IPS-11a (cell line): ENCODE results near the gene JADE1.

Experiments
- H3K4me3 ChIP-seq: one replicate; pipeline ENCODE4 v1.5.1; 2013; ENCODE audit warnings: low read depth, low read length, control low read depth

Gene JADE1

DNA sequence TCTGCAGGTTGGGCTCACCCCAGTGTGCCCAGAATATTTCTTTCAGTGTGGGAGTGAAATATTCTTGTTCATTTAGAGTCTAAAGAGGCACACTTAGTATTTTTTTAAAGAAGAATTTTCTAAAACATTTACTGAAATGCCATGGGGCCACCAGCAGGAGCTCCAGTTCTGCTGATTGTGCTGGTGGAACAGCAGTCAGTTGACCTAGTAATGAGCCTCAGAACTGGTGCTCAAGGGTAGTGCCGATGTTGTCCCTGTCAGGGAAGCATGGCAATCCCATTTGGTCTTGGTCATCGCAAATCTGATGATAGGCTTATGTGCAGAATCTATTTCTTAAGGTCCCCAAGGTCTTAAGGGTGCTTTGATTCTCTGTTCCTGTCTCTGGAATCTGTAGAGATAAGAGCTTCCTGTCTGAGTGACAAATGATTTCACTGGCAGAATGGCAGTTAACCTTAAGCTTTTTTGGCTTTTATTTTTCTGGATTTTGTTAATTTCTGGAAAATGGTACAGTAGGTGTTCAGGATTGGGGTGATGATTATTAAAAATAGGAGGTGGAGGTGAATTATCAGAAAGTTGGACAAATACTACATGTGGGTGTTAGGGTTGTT lies 31.3 kb downstream of the JADE1 start:
- no peak overlapping the region for H3K4me3 ChIP-seq

DNA sequence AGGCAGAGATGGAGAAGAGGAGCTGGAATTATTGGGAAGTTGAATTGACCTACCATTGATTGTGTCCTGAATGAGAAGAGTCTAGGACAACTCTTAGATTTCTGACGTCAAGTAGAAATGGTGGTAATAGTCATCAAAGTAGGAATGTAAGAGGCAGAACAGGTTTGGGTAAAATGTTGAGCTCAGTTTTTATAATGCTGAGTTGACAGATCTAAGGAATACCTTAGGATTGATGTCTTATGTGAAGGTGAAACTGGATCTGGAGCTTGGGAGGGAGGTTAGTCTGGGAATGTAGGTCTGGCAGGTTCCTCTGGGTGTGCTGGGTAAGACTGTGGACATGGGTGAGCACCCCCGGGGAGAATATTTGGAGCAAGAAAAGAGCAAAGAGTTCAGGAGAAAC lies 31.9 kb downstream of the JADE1 start:
- no peak overlapping the region for H3K4me3 ChIP-seq

DNA sequence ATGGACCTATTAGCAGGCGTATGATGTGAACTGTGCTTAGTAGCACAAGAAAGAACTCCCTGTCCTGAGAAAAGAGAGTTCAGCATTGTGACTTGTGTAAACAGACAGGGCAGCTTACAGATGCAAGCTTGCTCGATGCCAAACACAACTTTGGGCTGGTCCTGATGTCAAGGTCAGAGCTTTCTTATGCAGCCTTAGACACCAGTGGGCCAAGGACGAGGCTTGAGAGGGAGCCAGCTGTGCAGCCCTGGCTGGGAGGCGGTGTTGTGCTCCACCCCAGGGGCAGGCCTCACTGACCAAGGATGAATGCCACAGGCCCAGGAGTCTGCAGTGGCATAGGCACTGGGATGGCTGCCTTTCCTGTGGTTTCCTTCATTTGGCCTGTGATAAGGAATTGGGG lies 35.4 kb downstream of the JADE1 start:
- no peak overlapping the region for H3K4me3 ChIP-seq

DNA sequence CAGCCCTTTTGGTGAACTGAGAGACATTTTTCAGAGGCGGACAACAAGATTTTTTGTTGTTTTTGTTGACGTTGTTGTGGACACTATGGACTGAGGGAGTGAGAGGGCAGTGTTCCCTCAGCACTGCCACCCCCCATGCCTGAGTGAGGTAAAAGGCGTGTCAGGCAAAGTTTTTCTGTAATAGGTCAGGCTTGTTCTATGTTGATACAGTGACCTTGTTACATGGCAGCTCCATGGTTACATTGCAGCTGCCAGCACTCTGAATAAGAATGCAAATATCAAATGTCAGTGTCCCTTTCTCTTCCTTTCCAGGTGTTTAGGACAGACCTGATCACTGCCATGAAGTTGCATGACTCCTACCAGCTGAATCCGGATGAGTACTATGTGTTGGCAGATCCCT lies 36.6 kb downstream of the JADE1 start:
- no peak overlapping the region for H3K4me3 ChIP-seq

DNA sequence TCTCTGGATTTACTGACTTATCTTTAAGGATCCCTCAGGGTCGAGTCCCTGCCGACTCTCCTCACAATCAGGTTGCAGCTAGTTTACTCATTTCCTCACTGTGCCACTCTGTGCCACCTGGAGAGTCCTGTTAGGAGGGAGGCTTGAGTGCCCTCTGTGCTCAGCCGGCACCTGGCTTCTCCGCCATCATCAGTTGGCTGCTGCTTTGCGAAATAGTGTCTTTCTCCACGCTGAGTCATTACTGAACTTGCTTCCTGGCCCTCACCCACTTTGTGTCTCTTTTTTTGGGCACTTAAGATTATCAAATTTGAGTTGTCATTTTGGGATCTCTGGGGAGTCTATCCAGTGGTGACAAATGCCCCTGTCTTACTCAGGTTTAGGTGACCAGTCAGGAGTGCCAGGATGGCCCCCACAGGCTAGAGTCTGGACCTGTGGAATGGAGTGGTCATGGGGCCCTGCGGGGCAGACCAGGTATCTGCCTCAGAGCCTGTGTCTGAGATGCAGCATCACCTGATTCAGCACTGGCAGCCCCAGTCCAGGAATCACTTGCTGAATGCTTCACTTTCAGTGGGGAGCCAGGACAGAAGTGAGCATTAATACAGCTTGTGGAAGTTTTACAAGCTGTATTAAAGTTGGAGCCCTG lies 37.7 kb downstream of the JADE1 start:
- no peak overlapping the region for H3K4me3 ChIP-seq

DNA sequence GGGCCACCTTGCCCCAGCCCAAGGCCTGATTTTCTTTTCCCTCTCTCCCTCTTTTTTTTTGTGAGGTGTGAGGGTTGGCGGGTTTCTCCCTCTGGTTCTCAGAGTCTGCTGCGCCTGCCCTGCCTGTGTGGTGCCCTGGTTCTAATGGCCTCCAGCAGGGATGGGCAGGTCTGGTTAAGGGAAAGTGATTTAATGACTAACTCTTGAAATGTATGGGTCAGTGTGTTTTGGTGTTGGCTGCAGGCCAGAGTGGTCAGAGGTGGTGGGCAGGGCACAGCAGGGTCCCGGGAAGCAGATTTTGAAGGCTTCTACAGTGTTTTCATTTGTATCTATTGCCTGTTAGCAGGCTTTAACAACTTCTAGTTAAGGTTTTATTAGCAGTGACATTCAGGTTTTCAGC lies 39.0 kb downstream of the JADE1 start:
- H3K4me3 ChIP-seq: no peak overlapping the region

DNA sequence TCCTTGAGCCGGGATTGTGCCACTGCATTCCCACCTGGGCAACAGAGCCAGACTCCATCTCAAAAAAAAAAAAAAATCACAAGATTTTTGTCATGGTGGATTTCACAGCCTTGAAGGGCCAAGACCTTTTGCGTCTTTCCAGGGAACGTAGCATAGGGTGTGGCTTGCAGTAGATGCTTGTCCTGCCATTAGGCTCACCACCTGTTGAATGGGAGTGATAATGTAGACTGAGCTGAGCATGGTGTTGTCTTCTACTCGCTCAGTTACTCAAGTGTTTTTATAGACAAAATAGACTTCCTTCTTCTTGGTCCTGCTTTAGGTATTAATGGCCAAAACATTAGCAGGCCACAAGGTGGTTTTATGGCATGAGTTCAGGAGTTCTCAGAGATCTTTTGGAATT lies 40.8 kb downstream of the JADE1 start:
- H3K4me3 ChIP-seq: no peak overlapping the region

DNA sequence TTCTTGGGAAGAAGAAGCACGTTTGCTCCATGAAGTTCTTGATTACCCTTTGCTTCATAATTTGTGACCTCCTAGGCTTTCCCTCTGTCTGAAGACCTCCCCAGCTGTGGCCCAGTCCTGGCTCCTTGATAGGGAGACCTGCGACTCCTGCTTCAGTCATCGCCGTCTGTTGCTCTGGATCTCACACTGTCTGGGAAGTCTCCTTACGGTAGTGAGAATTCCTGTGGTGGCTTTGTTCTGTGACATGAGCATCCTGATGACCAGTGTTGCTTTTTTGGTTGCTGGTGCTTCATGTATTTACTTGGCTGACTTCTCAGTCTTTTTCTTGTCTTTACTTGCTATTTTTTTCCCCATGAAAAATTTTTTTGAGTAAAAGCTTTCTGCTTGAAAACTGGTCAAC lies 44.2 kb downstream of the JADE1 start:
- no peak overlapping the region for H3K4me3 ChIP-seq

DNA sequence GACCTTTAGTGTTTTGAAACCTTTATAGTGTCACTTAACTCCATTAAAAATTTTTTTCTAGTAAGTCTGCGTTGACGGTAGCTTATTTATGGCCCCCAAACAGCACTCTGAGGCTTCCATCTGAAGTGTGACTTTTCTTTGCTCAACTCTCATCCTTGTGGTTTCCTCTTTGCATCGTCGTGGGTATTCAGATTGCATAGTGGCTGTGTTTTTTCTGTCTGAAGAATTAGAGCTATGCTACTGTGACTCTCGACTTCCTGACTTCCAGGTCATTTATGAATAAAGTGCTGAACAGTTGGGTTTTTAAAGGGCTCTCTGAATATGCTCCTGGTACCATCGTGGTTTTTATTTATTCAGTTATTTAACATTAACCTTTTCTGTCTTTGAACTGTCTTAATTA lies 44.9 kb downstream of the JADE1 start:
- H3K4me3 ChIP-seq: no peak overlapping the region

DNA sequence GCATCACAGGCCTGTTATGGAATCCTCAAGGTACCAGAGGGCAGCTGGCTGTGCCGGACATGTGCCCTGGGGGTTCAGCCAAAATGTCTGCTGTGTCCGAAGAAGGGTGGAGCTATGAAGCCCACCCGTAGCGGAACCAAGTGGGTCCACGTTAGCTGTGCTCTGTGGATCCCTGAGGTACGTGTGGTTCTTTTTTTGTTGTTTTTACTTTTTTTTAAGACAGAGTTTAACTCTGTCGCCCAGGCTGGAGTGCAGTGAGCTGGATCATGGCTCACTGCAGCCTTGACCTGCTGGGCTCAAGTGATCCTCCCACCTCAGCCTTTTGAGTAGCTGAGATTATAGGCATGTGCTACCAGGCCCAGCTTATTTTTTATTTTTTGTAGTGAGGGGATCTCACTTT lies 46.1 kb downstream of the JADE1 start:
- H3K4me3 ChIP-seq: no peak overlapping the region

DNA sequence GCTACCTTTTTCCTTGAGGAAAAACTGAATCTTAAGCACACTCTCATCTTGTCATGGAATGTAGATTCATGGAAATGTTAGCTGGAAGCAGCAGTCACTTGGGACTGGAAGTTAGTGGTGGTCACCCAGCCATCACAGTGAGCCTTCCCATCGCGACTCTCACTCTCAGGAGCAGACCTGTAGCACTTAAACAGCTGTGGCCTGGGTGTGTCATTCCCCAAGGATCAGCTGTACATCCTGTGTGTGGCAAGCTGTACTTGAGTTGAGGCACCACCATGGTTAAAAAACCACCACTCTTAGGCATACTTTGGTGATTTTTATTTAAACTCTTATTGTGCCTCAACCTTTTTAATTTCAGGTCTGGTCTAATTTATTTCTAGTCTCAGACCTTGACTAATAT lies 46.7 kb downstream of the JADE1 start:
- no peak overlapping the region for H3K4me3 ChIP-seq

DNA sequence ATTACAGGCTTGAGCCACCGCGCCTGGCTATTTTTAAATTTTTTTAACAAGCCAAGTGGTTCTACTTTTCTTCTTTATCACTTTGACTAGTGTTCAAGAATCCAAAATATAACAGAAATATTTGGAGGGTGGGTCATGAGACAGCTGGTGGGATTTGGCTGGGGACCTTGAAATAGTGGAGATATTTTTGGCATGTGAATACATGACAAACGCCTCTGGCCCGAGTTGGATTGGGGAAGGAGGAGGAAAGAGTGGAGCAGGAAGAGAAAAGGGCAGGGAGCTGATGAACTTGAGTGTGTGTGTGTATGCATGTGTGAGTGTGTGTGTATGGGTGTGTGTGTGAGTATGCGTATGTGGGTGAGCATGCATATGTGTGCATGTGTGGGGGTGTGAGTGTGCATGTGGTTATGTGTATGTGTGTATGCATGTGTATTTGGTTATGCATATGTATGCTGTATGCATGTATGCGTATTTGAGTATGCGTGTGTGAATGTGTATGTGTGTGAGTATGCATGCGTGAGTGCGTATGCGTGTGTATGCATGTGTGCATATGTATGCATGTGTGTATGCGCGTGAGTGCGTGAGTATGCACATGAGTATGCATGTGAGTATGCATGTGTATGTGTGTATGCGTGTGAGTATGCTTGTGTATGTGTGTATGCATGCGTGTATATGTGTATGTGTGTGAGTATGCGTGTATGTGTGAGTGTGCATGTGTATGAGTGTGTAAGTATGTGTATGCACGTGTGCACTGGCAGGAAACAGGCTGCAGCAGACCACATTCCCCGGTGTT lies 49.6 kb downstream of the JADE1 start:
- H3K4me3 ChIP-seq: no peak overlapping the region

DNA sequence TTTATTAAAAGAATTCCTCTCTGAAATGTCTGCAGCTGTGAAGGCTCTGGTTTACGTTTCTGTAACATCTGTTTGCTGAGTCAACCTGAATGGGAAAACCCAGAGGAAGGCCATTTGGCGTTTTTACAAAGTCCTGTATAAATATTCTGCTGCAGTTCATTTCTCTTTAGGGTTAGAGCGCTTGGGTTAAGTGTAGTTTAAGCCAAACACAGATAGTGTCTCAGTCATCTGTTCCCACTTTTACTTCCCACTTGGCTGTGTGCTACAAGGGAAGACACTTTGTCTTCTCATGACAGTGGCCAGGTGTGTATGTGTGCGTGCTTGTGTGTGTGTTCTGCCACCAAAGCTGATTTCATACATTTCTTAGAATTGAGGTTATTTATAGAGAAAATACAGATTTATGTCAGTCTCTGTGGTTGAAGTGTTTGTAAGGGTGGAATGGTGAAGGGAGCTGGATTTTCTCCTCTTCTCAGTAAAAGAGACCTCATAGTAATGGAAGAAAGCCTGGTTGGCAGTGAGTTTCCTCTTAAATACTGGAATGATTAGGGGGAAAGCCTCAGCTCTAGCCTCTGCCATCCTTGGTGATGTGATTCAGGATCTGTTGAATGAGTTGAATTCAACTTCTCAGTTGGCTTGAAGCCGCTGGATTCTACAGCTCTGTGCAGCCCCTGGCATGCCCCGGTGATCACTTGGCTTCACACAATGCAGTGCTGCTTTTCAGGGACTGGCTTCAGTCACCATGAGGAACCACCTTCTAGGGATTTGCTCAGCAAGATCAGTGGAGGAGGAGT lies 50.6 kb downstream of the JADE1 start:
- no peak overlapping the region for H3K4me3 ChIP-seq

DNA sequence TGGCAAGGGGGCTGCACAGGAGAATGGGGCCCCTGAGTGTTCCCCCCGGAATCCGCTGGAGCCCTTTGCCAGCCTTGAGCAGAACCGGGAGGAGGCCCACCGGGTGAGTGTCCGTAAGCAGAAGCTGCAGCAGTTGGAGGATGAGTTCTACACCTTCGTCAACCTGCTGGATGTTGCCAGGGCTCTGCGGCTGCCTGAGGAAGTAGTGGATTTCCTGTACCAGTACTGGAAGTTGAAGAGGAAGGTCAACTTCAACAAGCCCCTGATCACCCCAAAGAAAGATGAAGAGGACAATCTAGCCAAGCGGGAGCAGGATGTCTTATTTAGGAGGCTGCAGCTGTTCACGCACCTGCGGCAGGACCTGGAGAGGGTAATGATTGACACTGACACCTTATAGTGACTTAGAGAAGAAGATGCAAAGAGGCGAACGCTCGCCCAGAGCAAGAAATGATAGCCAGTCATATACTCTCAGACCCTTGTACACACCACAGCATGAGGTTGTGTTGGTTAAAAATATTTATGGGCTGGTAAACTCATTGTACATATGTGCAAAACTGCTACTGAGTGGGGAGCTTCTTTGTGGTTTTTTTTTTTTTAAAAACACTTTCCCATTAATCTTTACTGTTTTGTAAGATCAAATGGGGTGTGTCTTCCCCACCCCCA lies 52.5 kb downstream of the JADE1 start:
- no peak overlapping the region for H3K4me3 ChIP-seq

DNA sequence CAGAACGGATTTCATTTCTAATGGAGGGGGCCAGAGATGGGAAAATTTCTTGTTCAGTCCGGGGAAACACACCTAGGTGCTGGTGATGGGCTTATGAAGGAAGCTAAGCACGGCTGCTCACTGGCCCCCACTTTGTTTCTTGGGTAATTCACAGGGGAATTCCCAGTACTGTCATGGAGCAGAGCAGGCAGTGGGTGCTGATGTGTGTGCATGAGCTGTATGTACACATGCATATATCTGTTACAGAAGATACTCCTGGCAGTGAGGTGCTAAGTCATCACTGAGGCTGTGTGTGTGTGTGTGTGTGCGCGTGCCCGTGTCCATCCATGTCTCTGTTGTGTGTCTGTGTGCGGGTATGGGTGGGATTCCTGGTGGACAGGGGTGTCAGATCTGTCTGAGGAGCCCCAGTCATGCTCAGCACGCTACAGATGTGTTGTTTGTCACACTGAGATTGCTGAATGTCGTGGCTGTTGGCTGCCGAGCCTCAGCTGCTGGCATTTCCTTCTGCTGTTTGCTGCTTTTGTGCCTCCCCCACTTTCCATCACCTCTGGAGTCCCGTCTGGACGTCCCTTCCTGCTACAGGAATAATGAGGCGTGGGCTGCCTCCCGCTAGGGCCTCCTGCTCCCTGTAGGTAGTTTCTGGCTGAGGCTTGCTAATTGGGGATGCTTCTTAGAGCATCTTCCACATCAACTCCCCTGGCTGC lies 53.3 kb downstream of the JADE1 start:
- no peak overlapping the region for H3K4me3 ChIP-seq

DNA sequence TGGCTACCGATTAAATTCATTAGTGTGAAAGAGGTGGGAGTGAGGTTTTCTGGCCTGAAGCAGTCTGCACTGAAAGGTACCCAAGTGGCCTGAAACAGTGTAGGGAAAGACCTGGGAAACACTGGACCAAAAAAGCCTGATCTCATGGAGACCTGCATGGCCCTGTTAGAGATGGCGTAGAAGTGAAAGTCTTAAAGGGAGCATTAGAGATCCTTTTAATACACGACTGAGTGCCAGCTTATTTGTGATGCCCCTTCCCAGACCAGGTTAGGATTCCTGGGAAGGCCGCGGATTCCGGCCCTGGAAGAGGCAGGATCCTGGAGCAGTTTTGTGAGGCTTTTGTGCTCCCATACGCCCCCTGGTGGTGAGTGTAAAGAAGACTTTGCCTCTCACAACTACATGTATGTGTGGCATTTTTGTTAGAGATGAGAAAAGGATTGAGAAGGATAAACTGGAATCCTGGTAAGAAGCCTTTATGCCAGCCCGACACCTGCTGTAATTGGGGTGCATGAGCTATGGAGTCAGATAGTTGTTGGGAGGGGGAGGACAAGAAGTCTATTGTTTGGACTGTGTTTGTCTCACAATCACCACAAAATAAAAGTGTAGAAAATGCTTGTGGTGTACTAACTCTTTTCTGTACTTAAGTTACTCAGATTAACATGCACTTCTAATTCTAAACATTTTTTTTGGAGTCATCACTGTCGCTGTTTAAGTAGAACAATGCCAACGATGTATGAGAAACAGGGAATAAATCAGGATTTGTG lies 54.0 kb downstream of the JADE1 start:
- no peak overlapping the region for H3K4me3 ChIP-seq

DNA sequence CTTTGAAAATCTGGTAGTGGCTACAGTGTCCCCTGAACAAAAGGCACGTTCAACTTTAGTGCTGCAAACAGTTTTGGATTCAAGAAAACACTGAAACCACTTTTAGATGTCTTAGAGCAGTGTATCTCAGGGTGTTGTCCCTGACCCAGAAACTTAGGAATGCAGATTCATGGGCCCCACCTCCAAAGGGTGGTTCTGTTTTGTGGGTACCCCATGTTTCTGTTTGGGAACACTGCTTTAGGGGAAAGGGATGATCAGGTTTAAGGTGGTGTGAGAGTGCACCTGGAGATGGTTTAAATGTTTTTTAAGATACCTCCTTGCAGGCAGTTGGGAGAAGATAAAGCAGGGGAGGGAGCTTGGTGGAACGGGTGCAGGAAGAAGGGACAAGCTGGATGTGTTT lies 55.6 kb downstream of the JADE1 start:
- H3K4me3 ChIP-seq: no peak overlapping the region

DNA sequence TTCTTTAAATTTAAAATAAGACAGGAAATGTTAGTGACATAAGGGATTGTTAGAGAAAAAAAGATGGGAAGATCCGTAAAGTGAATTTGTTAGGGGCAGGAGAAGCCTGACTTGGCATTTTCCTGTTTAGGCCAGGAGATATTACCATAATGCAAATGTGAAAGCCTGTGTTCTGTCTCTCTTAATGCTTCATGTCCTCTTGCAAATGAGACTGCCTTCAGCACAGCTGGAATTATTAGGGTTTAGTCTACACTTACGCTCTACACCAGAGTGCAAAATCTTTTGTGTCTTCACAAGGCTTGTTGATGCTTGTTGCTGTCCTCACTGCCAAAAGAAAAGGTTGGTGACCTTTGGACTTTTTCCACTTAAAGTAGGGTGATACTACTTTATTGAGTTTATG lies 56.8 kb downstream of the JADE1 start:
- no peak overlapping the region for H3K4me3 ChIP-seq

DNA sequence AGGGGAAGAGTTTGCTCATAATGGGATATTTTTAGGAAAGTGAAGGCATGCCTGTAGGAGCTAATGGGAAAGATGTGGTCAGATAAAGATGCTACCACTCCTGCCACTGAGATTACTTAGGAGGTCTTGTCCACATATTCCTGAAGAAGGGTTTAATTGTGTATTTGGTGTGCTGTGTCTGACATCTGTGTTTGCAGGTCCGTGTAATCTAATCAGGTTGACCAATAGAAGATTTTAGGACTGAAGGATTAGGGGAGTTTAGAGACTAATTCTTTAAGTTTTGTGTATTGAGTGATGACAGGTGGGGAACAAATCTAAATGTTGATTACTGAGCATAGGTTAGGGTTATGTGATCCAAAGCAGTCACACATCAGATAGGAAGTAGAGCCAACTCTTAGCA lies 57.2 kb downstream of the JADE1 start:
- no peak overlapping the region for H3K4me3 ChIP-seq

DNA sequence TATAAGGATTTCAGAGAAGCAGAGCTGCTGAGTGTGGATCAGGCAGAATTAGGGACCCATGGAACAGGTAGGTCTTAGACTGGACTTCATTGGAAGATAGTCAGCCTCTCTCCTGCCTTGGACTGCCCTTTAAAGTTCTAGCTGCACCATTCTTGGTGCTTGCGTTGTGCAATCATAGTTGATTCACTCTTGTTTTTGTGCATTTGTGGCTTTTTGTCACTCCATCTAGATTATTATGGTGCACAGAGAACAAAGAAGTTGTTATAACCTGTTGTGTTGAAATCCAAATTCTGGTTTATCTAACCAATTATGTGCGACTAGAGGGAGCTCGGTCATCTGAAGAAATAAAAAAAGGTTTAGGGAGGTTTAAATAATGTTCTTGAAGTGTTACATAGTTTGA lies 59.3 kb downstream of the JADE1 start:
- H3K4me3 ChIP-seq: no peak overlapping the region
